CD4-positive, alpha-beta T cell treated with Interferon alpha-2 for 1 hour (primary cell): ENCODE data around the gene HDDC2.

ENCODE experiments used
- DNase-seq, 2 donors: peaks; one replicate each; pipeline ENCODE4 v3.0.0-alpha.2; 2020 to 2022

Gene HDDC2

DNA sequence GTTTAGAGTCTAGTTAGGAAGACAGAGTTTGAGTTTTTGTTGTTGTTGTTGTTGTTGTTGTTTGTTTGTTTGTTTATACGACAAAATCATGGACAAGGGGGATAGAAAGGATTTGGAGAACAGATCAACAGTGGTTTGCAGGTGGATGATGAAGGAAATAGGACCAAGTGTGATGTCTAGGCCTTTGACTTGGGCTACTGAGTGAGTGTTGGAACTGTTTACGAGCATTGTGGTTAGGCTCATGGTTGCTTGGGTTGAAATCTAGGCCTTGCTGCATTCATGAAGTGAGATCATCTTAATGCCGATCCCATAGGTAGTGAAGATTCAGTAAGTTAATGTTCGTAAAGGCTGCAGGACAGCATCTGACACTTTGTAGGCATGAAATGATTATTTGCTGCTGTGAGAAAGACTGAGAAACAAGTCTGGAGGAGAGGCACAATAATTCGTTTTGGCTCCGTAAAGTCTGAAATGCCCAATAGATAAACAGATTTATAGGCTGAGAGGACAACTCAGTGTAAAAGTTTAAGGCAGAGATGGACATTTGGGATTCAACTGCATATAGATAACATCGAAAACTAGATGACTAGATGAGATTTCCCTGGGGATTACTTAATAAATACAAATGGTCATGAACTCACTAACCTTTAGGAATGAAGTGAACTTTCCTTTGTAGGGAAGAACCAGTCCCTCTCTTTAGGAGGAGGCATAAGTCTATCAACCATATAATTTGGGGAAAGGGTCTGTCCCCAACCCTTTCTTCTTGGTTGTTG, 70.0 kb downstream of the HDDC2 start:
- DNase-seq = no peak

DNA sequence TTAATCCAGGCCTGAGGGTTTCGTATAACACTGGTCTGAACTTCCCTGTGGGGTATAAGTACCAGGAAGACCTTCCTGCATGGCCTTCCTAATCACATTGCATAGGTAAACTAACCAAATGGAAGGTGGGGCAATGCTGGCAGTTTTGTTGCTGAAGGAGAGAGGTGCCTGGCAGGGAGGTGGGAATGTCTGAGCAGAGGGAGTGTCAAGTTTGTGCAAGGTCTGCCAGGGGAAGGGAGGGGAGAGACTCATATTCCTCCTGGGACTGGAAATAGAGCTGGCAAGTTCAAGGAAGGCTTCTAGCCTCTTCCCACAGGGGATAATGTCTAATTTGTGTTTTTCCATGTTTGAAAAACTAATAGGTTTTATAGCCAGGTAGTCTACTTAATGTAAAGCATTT, 70.6 kb downstream of the HDDC2 start:
- no peak for DNase-seq

DNA sequence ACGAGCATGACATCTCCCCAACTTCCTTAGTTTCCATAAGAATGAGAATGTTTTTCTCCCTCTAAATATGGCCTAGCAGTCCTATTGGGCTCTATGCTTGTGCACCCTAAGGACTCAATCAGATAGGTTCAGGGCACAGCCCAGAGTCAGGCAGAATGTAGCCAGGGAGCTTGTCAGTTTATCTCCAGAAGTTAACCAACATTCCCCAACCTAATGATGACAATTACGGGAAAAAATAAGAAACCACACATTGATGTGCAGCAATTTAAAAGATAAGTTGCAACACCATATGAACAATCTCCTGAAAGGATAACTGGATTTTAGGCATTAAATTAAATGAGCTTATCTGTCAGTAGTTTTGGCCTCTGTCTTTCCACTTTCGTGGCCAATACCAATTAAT, 71.1 kb downstream of the HDDC2 start:
- DNase-seq = no peak

DNA sequence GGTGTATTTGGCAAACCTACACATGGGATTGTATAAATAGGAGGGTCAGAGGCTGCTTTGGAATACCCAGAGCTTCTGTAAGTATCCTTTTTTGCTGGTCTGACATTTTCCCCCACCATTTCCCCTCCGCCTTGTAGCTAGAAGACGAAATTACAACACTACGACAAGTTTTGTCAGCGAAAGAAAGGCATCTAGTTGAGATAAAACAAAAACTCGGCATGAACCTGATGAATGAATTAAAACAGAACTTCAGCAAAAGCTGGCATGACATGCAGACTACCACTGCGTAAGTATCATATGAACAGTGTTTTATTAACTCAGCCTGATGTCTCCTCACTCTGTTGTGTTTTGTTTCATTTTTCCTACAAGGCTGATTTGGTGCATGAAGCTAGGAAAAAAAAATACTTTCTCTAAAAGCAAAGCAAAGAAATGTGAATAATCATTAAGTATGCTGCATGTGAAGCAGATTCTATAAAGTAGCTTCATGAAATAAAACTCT, 72.7 kb downstream of the HDDC2 start:
- DNase-seq = no peak

DNA sequence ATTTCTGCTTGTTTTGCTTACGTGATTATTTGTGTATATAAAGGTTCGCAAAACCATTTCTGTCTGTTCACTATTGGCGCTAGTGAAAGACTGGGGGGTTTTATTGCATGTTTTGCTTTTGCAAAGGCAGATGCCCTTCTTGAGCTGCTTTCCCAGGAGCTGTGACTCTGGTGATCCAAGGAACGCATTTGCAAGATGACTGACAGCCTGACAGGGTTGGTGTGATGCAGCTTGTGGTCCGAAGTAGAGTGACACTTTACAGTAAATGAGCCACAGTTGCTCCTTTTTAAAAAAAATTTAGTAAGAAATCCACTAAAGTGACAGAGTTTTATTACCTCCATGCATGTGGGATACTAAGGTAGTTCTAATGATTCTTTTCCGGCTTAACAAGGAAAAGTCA, 74.5 kb downstream of the HDDC2 start:
- DNase-seq = no peak
